Measurements from ENCODE around the gene CAST.
A peak's percentile ranks its signal among the peaks of the same experiment; 100 is the strongest.
"Not testable (repeated sequence)": the region's sequence is repeated elsewhere in the genome, so short reads cannot be mapped to it uniquely, and the experiment has no call there.

CAST gene, protein sequence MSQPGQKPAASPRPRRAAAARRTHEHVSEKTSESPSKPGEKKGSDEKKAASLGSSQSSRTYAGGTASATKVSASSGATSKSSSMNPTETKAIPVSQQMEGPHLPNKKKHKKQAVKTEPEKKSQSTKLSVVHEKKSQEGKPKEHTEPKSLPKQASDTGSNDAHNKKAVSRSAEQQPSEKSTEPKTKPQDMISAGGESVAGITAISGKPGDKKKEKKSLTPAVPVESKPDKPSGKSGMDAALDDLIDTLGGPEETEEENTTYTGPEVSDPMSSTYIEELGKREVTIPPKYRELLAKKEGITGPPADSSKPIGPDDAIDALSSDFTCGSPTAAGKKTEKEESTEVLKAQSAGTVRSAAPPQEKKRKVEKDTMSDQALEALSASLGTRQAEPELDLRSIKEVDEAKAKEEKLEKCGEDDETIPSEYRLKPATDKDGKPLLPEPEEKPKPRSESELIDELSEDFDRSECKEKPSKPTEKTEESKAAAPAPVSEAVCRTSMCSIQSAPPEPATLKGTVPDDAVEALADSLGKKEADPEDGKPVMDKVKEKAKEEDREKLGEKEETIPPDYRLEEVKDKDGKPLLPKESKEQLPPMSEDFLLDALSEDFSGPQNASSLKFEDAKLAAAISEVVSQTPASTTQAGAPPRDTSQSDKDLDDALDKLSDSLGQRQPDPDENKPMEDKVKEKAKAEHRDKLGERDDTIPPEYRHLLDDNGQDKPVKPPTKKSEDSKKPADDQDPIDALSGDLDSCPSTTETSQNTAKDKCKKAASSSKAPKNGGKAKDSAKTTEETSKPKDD

DNA sequence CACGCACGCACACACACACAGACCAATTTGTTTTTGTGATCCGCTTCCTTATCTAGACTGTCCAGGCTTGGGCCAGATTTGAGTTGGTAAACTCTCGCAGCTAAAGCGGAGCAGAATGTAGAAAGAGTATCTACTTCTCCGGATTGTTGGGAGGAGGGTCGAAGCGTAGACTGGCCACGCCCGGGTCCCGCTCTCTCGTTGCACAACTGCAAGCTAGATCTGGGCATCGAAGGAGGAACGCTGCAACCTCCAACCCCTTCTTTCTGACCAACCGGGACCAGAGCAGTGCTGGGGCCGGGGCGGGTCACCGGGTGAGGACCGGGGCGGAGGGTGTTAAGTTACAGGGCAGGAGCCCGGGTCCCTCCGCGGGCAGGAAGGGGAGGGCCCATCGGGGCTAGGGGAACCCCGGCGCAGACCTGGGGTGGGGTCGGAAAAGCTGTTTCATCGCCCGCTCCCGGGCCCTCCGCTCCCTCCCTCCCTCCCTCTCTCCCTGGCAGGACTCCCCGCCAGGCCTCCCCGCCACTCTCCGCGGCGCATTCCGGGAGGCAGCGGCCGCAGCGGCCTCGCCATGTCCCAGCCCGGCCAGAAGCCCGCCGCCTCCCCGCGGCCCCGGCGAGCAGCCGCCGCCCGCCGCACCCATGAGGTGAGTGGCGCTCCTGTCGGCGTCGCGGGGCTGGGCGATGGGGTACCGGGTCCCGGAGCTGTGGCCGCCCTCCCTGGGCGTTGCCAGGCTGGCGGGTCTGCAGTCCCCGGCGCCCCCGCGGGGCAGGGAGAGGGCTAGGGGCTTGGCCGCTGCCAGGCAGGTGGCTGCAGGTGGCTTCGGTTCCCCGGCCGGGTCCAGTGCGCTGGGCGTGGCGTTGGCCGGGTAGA, at the start of gene CAST:
TSS of gene CAST (plus strand) at position 522 of the 870 bp plus-strand sequence. CDS start at position 569, 47 bp downstream.
- DNase-seq, result peak; percentile 96

DNA sequence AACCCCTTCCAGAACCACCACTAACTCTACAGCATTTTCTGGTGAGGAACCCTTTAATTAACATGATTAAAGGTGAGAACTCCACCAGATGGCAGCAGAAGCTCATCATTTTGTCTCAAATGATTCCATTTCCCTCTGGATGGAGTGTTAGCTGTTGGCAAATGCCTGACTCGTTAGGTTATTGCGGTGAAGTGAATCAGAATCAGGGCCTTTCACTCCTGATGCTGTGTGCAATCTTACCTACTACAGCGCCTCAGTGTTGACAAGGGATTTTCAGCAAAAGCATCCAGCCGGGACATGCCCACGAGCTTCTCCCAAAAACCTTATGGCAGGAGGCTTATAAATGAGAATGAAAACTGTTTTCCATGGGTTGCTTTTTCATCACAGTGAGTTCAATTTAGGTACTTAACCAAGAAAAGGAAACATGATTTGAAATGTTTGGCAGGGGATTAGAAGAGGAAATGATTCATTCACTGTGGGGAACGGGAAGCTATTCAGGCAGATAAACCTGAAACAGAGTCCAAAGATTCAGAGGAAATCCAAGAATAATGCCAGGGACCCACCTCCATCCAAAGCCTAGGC, 48.0 kb upstream of the CAST start:
- peak; percentile 92 for DNase-seq

DNA sequence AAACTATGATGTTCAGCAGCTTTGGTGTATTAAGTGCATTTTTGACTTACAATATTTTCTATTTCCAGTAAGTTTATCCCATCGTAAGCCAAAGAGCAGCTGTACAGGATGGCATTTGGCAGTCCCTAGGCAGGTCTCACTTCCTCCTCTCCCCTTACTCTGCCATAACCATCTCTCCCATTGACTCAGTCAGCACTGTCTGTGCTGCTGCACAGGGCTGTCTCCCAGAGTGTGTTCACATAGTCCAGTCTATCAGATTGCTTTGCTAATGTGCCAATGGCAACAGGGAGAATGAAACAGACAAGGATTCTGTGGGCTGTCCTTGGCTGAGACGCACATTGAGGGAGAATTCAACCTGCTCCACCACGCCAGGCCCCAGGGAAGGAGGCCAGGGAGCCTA, 47.0 kb upstream of the CAST start:
- DNase-seq, result no peak

DNA sequence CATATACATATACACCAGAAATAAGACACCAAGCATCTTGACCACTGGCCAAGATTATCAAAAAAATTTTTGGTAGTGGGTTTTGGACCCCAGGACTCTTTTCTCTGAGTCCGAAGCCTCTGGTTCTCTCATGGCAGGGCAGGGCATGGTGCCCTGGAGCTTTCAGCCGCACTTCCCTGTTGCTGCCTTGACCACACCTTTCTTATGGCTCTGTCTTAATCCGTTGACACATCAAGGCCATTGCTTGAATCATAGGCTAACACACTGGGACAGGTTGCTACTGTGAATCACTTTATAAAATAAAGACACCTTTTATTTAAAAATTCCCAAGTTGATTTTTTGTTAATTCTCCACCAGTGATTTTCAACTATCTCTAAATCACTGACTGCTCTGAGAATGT, 45.4 kb upstream of the CAST start:
- no peak for DNase-seq

DNA sequence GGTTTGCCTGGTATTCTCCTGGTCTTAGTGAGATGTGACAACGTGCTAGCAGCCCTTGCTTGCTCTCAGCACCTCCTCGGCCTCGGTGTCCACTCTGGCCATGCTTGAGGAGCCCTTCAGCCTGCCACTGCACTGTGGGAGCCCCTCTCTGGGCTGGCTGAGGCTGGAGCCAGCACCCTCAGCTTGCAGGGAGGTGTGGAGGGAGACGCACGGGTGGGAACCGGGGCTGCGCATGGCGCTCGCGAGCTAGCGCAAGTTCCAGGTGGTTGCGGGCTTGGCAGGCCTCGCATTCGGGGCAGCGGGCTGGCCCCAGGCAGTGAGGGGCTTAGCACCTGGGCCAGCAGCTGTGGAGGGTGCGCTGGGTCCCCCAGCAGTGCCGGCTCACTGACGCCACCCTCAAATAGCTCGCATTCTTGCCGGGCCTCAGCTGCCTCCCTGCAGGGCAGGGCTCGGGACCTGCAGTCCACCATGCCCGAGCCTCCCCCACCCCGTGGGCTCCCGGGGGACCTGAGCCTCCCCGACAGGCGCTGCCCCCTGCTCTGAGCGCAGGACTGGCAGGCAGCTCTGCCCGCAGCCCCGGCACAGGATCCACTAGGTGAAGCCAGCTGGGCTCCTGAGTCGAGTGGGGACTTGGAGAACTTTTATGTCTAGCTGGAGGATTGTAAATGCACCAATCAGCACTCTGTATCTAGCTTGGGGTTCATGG, 43.7 kb upstream of the CAST start:
- DNase-seq, result not testable (repeated sequence)

DNA sequence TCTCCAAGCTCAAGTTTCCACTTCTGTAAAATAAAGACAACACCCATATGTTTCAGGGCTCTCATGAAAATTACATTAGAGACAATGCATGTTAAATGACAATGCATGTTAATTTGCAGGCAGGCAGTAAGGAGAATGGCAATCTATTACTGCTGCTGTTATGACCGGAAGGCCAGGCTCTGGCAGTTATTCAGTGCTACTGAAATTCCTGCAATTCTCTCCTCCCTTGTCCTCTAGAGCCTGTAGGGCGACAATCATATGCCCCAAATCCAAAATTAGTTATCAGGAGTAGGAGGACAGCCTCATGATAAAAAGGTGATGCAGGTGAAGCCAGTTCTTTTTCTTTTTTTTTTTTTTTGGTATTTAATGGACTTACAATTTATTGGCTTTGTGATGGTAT, 42.2 kb upstream of the CAST start:
- DNase-seq, result no peak

DNA sequence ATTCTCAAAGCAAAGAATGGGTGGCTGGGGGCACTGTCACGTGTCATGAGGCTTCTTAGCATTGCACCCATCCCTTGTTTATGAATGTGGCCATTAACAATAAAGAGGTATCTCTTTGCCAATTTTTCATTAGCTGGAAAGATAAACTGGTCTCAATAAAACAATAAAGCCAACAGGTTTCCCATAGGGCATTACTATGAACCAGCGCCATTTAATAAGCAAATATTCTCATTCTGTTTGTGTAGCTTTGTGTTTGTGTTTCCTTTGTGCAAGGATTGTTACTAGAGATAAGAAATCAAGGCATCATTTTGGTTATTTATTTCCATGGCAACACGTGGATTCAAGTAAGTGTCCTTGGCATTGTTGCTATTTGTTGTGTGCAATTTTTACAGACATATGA, 37.6 kb upstream of the CAST start:
- DNase-seq, result no peak

DNA sequence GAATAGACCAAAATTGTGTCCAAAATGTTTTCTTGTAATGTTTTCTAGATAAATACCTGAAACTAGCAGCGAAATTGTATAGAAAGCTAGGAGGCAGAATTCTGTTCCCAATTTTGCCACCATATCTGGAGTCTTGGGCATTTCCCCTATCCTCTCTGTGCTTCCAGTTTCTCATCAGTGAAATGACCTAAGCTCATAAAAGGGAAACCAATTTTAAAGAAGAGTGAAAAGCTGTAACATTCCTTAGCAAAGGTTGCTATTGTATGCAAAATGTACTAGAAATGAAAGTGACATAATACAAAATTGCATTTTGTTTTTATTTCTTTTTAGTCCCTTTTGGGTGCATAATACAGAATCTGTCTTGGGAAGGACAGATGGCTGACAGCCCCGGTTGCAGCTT, 36.8 kb upstream of the CAST start:
- no peak for DNase-seq

DNA sequence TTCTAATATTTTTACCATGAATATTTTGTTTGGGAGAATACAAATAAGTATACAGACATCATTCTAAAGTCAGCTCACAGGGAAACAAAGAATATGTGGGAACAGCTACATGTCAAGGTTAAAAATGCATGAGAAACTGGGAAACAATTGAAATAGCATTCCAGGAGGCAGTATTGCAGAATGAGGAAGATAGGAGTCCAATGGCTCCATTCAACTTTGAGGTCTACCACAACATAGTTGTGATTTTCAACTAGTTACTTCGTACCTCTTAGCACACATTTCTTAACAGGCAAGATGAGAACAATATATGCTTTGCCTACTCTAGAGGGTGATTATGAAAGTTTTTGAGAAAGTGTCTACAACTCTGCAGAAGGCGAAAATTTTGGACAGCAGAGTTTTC, 35.2 kb upstream of the CAST start:
- DNase-seq, result peak; percentile 76

DNA sequence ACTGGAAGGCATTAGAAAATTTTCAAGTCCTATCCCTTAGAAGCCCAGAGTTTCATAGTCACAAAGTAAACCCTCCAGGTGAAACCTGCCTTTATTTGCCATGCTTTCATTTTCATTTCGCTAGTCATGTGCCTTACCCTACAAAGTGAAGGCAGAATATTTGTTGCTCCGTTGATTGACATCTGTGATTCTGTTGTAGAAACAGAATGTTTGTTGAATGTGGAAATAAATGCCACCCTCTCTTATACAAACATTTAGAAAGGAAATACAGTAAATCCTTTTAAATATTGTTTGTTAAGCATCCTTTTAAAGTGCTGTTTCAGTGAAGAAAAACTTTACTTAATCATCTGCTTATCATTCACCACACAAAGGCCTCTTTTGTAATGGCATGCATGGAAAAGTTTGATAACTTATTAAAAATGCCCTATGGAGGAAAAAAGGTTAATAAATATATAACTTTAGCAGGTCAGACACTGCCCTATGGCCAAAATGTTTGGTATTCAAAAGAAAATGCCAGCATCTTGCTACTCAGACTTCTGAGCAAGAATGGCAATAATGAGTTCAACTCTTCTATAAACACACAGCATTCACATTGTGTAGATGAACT, 34.3 kb upstream of the CAST start:
- DNase-seq, result no peak

DNA sequence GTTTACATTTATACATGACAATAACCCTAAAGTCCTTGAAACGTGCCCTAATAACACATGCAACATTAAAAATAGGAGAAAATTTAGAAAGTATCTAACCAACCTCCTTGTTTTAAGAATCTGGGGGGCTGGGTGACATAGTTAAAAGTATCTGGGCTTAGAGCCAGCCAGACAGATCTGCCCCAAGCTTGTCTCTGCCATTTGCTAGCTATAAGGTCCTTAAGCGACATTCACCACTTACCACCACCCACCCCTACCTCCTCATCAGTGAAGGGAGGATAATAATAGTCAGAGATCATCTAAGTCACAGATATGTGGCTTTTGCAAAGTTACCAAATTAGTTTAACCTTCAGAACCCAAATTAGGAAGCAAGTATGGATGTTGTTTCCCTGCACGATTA, 33.8 kb upstream of the CAST start:
- DNase-seq, result no peak

DNA sequence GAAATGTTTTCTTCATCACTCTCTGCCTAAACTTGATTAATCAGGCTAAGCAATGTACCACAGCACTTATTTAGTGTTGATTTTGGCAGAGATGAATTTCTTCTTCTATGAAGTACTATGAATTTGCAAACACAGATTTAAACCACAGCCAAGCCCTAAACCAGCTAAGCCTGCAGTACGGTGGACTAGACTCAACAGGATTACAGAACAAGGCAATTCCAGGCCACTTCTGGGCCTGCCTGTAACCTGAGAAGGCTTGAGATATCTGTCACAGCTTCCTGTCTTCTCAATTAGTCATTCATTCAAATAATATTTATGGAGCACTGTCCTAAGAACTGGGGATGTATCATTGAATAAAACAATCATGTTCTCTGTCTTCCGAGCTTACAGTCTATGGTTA, 32.4 kb upstream of the CAST start:
- peak; percentile 80 for DNase-seq

DNA sequence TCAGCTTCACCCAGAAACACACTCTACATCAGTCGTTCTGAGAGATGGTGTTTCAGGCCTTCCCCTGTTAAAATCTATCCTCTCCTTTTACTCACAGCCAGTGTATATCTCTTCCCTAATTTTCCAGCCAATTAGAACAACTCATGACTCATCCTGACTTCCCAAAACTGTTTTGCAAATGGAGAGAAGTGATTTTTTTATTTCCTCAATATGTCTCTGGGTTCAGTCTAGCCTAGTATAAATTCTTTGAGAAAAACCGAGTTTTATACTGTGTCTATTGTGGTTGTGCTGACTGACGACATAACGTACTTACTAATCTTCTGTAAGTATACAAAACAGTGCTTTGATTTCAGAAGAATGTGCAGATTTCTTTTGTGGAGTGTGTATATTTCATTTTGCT, 28.4 kb upstream of the CAST start:
- DNase-seq, result no peak

DNA sequence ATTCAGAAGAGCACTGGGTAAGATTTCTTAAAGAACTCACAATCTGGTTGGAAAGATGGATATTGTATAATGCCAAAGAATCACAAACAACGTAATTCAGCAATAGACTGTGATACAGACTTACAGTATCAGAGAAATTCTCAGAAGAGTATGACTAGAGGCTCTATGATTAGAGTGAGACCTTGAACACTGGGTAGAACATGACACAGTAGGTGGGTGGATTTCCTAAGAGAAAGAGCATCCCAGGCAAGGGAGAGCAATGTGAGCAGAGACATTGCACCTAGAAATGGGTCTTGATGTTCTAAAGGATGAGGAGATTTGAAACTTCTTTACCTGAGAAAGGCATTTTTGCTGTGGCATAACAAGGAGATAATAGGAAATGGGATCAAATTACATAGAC, 27.3 kb upstream of the CAST start:
- no peak for DNase-seq

DNA sequence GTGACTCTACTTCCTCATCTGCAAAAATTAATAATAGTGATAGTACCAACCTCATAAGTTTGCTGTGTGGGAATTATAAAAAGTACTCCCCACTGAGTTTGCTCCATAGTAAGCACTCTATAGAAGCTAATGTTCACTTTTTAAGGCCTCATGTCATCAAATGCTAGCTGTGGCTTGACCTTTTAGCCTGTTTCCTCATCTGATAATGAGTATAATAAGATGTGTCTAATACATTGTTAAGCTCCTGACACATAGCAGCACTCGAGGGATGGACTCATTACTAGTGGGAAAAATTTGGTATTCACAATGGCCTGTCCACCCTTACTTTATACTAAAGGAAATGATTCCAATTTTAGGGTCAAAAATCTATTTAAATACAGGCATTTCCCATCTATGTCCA, 26.1 kb upstream of the CAST start:
- DNase-seq, result no peak

DNA sequence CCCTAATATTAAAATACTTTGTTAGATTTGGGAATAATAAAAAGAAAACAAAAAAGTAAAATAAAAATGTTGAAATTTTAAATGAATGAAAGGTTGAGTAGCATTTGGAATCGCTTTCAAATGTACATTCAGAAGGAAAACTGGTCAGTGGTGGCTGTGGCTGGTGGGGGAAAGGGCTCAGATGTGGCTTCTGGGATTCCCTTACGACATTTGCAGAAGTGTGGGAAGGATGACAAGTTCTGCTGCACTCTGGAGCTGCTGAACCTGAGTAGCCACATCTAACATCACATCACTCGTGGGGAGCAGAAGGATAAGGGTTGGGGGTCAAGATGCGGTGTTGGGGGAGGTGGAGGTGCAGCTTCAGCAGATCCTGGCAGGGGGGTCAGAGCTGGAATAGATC, 25.6 kb upstream of the CAST start:
- no peak for DNase-seq

DNA sequence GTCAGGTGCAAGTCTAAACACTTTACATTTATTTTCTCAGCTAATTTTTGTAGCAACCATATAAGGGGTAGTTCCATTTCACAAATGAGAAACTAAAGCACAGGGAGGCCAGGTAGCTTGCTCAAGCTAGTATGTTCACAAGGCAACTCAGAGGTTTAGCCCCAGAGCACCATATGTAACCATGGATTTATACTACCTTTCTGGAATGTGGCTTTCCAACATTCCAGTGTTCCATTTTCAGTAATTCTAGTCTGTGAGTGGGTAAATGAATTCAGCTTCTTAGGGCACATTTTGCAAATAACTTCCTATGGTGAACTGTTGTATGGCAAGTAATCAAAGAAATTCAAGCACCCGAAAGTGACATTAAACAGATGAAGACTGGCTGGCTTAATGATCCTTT, 25.0 kb upstream of the CAST start:
- no peak for DNase-seq

DNA sequence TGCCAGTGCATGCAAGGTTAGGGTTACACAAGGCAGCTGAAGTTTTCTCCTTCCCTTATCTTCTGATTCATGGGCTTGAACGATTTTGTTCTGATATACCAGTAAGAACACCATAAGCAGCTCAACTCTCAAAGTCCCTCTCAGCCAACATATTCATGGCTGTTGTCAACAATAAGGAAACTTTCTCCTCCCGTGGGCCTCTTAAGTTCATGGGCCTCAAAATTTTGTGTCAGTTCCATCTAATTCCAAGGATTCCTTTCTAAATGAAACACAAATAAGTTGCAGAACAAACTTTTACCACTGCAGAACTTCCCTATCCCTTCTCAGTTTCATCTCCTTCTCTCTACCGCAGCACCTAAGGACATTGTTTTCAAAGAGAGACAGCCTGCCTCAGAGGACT, 23.6 kb upstream of the CAST start:
- DNase-seq, result no peak

DNA sequence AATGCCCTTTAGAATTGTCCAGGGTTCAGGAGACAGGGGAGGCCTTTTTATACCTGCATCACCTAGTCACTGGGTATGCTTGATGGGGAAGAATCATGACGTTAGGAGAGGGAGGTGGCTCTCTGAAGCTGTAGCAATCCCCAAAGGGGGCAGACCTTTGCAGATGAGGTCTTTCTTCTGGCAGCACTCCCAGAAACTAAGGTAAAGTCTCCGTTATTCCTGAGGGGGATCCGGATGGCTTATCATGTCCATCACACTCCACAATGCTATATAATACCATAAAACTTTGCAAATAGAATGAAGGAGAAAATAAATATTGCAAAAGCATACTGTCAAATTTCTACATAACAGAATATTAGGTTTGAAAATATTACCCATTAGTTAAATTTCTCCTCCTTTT, 21.5 kb upstream of the CAST start:
- no peak for DNase-seq

DNA sequence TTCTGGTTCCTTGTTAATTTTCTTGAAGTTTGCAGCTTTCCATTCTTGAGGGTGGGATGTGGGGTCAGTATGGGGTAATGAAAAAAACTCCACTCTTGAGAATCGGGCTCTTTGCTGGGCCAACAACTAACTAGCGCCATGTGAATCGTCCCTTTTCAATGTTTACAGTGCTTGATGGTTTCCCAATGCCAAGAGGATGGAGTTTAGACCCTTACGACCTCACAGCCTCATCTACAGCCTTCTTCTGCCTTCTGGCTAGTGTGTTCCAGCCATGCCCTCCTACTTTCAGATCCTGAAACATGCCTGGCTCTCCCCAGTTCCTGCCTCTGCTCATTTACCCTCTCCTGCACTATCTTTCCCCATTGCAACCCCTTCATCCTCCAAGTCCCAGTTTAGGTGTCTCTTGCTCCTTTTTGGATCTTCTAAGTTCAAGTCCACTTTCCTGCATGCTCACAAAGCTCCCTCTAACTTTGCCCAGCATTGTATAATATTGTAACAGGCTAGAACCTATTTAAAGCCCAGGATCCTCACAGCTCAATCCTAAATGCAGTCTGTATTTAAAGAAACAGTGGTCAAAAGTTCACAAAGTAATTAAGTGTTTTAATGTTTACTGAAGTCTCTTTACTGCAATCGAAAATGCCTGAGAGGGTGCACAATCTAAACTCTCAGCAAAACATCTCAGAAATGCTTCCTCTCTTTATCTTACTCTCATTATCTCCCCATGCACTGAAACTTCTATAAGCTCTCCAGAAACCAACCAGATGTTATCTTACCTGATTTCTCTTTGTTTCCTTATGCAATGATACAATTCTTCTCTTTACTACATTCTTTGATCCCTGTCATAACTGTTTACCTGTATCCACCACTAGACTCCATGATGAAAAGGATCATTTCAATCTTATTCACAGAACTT, 20.6 kb upstream of the CAST start:
- DNase-seq, result no peak

DNA sequence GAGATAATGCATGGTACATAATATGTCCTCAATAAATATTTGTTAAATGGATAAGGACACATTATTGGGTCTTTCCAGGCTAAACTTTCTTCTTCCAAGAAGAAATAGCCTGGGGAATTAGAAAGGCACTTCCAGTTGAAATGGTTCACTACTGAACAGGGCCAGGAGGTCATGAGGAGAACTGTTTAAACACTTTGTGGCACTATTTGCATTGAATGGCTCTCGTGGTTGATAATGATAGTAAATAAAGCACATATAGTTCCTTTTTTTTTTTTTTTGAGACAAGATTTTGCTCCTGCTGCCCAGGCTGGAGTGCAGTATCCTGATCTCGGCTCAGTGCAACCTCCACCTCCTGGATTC, 19.9 kb upstream of the CAST start:
- DNase-seq, result no peak
